GM23338 (cell line): ENCODE data around the gene SAT1. TPM values are rescaled to one million over a fixed set of nuclear protein-coding genes. Genes with fewer than 3 reads are reported as not detected.

ENCODE experiments used
- ATAC-seq: fragments of 200-7000 bp; cut with Tn5 transposase; 3 replicates; pipeline ENCODE4 v1.9.1; 2020
- DNase-seq: peaks from one replicate; pipeline ENCODE4 v3.0.0-alpha.2; 2015; ENCODE audit warnings: low spot score
- H2AFZ ChIP-seq: fragments of 200-600 bp; sonication (generic); 2 replicates; pipeline ENCODE4 v1.8.0; 2016; ENCODE audit warnings: antibody characterized with exemption, mild to moderate bottlenecking, moderate library complexity
- H3F3A ChIP-seq: fragments of 200-600 bp; sonication (generic); replicated peaks from 2 replicates; pipeline ENCODE4 v1.8.0; 2017; ENCODE audit warnings: antibody characterized with exemption, mixed run types, low read depth
- H3K27ac ChIP-seq: fragments of 200-600 bp; sonication (generic); 2 replicates; pipeline ENCODE4 v1.6.1; 2016; ENCODE audit warnings: low read depth
- H3K27me3 ChIP-seq: fragments of 200-600 bp; sonication (generic); 2 replicates; pipeline ENCODE4 v1.8.0; 2016; ENCODE audit warnings: mild to moderate bottlenecking, mixed run types, moderate library complexity; ENCODE audit not compliant: insufficient read depth
- H3K36me3 ChIP-seq: fragments of 200-600 bp; sonication (generic); 2 replicates; pipeline ENCODE4 v1.8.0; 2016; ENCODE audit warnings: mild to moderate bottlenecking; ENCODE audit not compliant: insufficient read depth
- H3K4me1 ChIP-seq: fragments of 200-600 bp; sonication (generic); 2 replicates; pipeline ENCODE4 v1.8.0; 2016; ENCODE audit warnings: mild to moderate bottlenecking, moderate library complexity; ENCODE audit not compliant: insufficient read depth
- H3K4me2 ChIP-seq: fragments of 200-600 bp; sonication (generic); 2 replicates; pipeline ENCODE4 v1.7.1; 2017; ENCODE audit warnings: mixed run types
- H3K4me3 ChIP-seq: fragments of 200-600 bp; sonication (generic); 2 replicates; pipeline ENCODE4 v1.6.1; 2016; ENCODE audit warnings: mixed run types
- H3K79me2 ChIP-seq: fragments of 200-600 bp; sonication (generic); replicated peaks from 2 replicates; pipeline ENCODE4 v1.8.0; 2017; ENCODE audit warnings: mild to moderate bottlenecking; ENCODE audit not compliant: insufficient read depth
- H3K9me2 ChIP-seq: fragments of 200-600 bp; sonication (generic); 2 replicates; pipeline ENCODE4 v1.8.0; 2017; ENCODE audit not compliant: insufficient read depth
- H4K20me1 ChIP-seq: fragments of 200-600 bp; sonication (generic); replicated peaks from 2 replicates; pipeline ENCODE4 v1.8.0; 2017; ENCODE audit warnings: mild to moderate bottlenecking; ENCODE audit not compliant: insufficient read depth
- H3K27ac Mint-ChIP-seq: 2 replicates; pipeline ENCODE4 v1.8.0; 2020; ENCODE audit warnings: inconsistent platforms, mild to moderate bottlenecking, moderate library complexity, mixed read lengths
- H3K27me3 Mint-ChIP-seq: 3 replicates; pipeline ENCODE4 v1.8.0; 2022; ENCODE audit warnings: low read depth, mild to moderate bottlenecking, moderate library complexity, mixed read lengths, inconsistent platforms; ENCODE audit not compliant: insufficient read depth, poor library complexity
- H3K36me3 Mint-ChIP-seq: 3 replicates; pipeline ENCODE4 v1.8.0; 2021; ENCODE audit warnings: low read depth, mild to moderate bottlenecking, inconsistent platforms, moderate library complexity, mixed read lengths
- H3K4me1 Mint-ChIP-seq: 3 replicates; pipeline ENCODE4 v1.8.0; 2020; ENCODE audit warnings: mild to moderate bottlenecking, inconsistent platforms, mixed read lengths
- H3K4me3 Mint-ChIP-seq: 3 replicates; pipeline ENCODE4 v1.8.0; 2021; ENCODE audit warnings: moderate library complexity, mild to moderate bottlenecking, inconsistent platforms, mixed read lengths
- H3K9me3 Mint-ChIP-seq: 3 replicates; pipeline ENCODE4 v1.8.0; 2020; ENCODE audit warnings: moderate library complexity, mild to moderate bottlenecking, inconsistent platforms, mixed read lengths
- CREB1 ChIP-seq: fragments of 250-450 bp; sonication (Bioruptor Pico); IDR thresholded peaks from 2 replicates; pipeline ENCODE4 v1.5.0; 2020; ENCODE audit warnings: low read depth, mild to moderate bottlenecking, moderate library complexity
- EZH2phosphoT487 ChIP-seq: fragments of 200-600 bp; sonication (generic); IDR thresholded peaks from one replicate; pipeline ENCODE4 v1.8.1; 2018; ENCODE audit warnings: antibody characterized with exemption; ENCODE audit not compliant: unreplicated experiment
- POLR2AphosphoS5 ChIP-seq: IDR thresholded peaks from 2 replicates; pipeline ENCODE4 v1.6.1; 2016; ENCODE audit warnings: antibody characterized with exemption, low read depth
- STAT1 ChIP-seq: IDR thresholded peaks from one replicate; pipeline ENCODE4 v1.6.1; 2016; ENCODE audit warnings: antibody characterized with exemption; ENCODE audit not compliant: unreplicated experiment
- ZNF331 ChIP-seq: fragments of 250-450 bp; sonication (Bioruptor Pico); IDR thresholded peaks from 2 replicates; pipeline ENCODE4 v1.5.0; 2020; ENCODE audit warnings: low read depth, mild to moderate bottlenecking, moderate library complexity
- polyA plus RNA-seq: library from polyadenylated mRNA; unstranded; fragments of >200 nt; fragmentation: Nextera tagmentation; extraction: Ambion mirVana; gene quantifications from 2 replicates; pipeline ENCODE4 v1.2.1, GENCODE V29; 2016
- total RNA-seq: library from RNA; depleted of rRNA; stranded (reverse); fragments of >200 nt; shearing (Covaris generic); gene quantifications from 2 replicates; pipeline ENCODE4 v1.2.3, GENCODE V29; 2014
- TF ChIP-seq, protein P1 (sequence below), 2 experiments: fragments of 200-600 bp in 1 of 2; sonication (generic) in 1 of 2; conservative IDR thresholded peaks; 2 replicates each; pipeline versions ENCODE4 v1.5.1 to v1.6.1; 2016 to 2017; ENCODE audit warnings: antibody characterized with exemption in 2 of 2, low read depth in 2 of 2, mild to moderate bottlenecking in 2 of 2, moderate library complexity in 1 of 2
- TF ChIP-seq, protein P2 (sequence below): IDR thresholded peaks from one replicate; pipeline ENCODE4 v1.6.1; 2018; ENCODE audit warnings: antibody characterized with exemption; ENCODE audit not compliant: unreplicated experiment
- TF ChIP-seq, protein P3 (sequence below): fragments of 250-450 bp; sonication (Bioruptor Pico); IDR thresholded peaks from 2 replicates; pipeline ENCODE4 v1.5.0; 2020; ENCODE audit warnings: mild to moderate bottlenecking, moderate library complexity

The SAT1 gene
- total and polyA plus RNA-seq, 2 experiments from 2014 or later: 44.1 to 101 TPM

DNA sequence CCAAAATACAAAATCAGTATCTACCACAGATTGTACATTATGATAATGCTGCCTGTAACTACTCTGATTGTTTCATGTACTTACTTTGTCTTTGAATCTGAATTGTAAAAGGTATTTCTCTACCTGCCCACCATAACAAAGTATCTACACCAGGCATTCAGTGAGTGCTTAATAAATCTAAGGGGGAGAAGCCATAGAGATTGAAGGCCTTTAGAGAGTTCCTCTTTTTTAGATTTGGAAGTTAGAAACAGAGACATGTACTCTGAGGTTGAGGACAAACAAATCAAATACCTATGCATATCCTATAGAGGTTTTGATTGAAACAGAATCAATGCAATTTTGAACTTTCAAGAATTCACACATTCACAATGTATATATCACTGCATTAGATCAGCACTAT lies 42.7 kb downstream of the SAT1 start:
- Histone ChIP-seq H4K20me1 (no peaks in the 10 kb centered on the region), H3K79me2 (no peaks in the 10 kb centered on the region), H3K36me3 (no peaks in the 10 kb centered on the region), H3K4me3 (no peak overlapping the region), H2AFZ (no peak overlapping the region), H3K4me2 (no peak overlapping the region), H3K9me2 (no peaks in the 10 kb centered on the region), H3K27me3 (no peaks in the 10 kb centered on the region), H3K27ac (no peak overlapping the region), H3F3A (no peaks in the 10 kb centered on the region), H3K4me1 (no peaks in the 10 kb centered on the region)
- Mint-ChIP-seq H3K4me3 (no peak overlapping the region), H3K27me3 (no peaks in the 10 kb centered on the region), H3K36me3 (no peaks in the 10 kb centered on the region), H3K9me3 (no peaks in the 10 kb centered on the region), H3K27ac (no peak overlapping the region), H3K4me1 (peaks cover 3% of the 10 kb centered on the region; the same call in 2 of the 3 replicates)
- TF ChIP-seq ZNF331 (CRISPR knock-in tag): no peak
- DNase-seq (no peak), ATAC-seq (no peak)

DNA sequence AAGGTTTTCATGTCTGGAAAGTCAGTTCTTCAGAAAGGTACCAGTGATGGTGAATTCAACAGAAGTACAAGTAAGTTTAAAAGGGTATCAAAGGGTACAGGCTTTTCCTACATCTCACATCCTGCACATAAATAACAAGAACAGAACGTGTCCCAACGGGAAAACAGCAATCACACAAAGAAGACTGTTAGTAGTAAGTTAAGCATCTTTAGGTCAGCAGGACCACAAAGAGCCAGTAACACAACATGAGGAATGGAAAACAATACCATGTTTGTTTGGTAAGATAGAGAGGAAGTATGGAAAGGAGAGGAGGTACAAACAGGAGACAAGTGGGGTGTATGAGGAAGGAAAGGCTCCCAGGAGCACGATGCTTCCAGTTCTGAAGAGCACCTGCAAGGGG lies 43.2 kb downstream of the SAT1 start:
- Mint-ChIP-seq H3K4me3 (no peak overlapping the region), H3K36me3 (no peaks in the 10 kb centered on the region), H3K27me3 (no peaks in the 10 kb centered on the region), H3K4me1 (peaks cover 3% of the 10 kb centered on the region; the same call in 2 of the 3 replicates), H3K9me3 (no peaks in the 10 kb centered on the region), H3K27ac (no peak overlapping the region)
- ATAC-seq: no peak
- H3K27ac ChIP-seq: no peak overlapping the region
- TF ChIP-seq, protein P1, sequence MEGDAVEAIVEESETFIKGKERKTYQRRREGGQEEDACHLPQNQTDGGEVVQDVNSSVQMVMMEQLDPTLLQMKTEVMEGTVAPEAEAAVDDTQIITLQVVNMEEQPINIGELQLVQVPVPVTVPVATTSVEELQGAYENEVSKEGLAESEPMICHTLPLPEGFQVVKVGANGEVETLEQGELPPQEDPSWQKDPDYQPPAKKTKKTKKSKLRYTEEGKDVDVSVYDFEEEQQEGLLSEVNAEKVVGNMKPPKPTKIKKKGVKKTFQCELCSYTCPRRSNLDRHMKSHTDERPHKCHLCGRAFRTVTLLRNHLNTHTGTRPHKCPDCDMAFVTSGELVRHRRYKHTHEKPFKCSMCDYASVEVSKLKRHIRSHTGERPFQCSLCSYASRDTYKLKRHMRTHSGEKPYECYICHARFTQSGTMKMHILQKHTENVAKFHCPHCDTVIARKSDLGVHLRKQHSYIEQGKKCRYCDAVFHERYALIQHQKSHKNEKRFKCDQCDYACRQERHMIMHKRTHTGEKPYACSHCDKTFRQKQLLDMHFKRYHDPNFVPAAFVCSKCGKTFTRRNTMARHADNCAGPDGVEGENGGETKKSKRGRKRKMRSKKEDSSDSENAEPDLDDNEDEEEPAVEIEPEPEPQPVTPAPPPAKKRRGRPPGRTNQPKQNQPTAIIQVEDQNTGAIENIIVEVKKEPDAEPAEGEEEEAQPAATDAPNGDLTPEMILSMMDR (conservative IDR thresholded peaks at IDR 0.05; ENCODE audit: low read depth in 2 of 2): no peak
- TF ChIP-seq STAT1 (no peak), CREB1 (no peak), ZNF331 (CRISPR knock-in tag) (no peak), EZH2phosphoT487 (no peak), POLR2AphosphoS5 (no peak)
- TF ChIP-seq, protein P2, sequence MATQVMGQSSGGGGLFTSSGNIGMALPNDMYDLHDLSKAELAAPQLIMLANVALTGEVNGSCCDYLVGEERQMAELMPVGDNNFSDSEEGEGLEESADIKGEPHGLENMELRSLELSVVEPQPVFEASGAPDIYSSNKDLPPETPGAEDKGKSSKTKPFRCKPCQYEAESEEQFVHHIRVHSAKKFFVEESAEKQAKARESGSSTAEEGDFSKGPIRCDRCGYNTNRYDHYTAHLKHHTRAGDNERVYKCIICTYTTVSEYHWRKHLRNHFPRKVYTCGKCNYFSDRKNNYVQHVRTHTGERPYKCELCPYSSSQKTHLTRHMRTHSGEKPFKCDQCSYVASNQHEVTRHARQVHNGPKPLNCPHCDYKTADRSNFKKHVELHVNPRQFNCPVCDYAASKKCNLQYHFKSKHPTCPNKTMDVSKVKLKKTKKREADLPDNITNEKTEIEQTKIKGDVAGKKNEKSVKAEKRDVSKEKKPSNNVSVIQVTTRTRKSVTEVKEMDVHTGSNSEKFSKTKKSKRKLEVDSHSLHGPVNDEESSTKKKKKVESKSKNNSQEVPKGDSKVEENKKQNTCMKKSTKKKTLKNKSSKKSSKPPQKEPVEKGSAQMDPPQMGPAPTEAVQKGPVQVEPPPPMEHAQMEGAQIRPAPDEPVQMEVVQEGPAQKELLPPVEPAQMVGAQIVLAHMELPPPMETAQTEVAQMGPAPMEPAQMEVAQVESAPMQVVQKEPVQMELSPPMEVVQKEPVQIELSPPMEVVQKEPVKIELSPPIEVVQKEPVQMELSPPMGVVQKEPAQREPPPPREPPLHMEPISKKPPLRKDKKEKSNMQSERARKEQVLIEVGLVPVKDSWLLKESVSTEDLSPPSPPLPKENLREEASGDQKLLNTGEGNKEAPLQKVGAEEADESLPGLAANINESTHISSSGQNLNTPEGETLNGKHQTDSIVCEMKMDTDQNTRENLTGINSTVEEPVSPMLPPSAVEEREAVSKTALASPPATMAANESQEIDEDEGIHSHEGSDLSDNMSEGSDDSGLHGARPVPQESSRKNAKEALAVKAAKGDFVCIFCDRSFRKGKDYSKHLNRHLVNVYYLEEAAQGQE: no peak
- TF ChIP-seq, protein P3, sequence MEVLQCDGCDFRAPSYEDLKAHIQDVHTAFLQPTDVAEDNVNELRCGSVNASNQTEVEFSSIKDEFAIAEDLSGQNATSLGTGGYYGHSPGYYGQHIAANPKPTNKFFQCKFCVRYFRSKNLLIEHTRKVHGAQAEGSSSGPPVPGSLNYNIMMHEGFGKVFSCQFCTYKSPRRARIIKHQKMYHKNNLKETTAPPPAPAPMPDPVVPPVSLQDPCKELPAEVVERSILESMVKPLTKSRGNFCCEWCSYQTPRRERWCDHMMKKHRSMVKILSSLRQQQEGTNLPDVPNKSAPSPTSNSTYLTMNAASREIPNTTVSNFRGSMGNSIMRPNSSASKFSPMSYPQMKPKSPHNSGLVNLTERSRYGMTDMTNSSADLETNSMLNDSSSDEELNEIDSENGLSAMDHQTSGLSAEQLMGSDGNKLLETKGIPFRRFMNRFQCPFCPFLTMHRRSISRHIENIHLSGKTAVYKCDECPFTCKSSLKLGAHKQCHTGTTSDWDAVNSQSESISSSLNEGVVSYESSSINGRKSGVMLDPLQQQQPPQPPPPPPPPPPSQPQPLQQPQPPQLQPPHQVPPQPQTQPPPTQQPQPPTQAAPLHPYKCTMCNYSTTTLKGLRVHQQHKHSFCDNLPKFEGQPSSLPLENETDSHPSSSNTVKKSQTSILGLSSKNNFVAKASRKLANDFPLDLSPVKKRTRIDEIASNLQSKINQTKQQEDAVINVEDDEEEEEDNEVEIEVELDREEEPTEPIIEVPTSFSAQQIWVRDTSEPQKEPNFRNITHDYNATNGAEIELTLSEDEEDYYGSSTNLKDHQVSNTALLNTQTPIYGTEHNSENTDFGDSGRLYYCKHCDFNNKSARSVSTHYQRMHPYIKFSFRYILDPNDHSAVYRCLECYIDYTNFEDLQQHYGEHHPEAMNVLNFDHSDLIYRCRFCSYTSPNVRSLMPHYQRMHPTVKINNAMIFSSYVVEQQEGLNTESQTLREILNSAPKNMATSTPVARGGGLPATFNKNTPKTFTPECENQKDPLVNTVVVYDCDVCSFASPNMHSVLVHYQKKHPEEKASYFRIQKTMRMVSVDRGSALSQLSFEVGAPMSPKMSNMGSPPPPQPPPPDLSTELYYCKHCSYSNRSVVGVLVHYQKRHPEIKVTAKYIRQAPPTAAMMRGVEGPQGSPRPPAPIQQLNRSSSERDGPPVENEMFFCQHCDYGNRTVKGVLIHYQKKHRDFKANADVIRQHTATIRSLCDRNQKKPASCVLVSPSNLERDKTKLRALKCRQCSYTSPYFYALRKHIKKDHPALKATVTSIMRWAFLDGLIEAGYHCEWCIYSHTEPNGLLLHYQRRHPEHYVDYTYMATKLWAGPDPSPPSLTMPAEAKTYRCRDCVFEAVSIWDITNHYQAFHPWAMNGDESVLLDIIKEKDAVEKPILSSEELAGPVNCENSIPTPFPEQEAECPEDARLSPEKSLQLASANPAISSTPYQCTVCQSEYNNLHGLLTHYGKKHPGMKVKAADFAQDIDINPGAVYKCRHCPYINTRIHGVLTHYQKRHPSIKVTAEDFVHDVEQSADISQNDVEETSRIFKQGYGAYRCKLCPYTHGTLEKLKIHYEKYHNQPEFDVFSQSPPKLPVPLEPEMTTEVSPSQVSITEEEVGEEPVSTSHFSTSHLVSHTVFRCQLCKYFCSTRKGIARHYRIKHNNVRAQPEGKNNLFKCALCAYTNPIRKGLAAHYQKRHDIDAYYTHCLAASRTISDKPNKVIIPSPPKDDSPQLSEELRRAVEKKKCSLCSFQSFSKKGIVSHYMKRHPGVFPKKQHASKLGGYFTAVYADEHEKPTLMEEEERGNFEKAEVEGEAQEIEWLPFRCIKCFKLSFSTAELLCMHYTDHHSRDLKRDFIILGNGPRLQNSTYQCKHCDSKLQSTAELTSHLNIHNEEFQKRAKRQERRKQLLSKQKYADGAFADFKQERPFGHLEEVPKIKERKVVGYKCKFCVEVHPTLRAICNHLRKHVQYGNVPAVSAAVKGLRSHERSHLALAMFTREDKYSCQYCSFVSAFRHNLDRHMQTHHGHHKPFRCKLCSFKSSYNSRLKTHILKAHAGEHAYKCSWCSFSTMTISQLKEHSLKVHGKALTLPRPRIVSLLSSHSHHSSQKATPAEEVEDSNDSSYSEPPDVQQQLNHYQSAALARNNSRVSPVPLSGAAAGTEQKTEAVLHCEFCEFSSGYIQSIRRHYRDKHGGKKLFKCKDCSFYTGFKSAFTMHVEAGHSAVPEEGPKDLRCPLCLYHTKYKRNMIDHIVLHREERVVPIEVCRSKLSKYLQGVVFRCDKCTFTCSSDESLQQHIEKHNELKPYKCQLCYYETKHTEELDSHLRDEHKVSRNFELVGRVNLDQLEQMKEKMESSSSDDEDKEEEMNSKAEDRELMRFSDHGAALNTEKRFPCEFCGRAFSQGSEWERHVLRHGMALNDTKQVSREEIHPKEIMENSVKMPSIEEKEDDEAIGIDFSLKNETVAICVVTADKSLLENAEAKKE (CRISPR knock-in tag): no peak
- H3K79me2 ChIP-seq: no peaks in the 10 kb centered on the region
- no peak for DNase-seq
- no peaks in the 10 kb centered on the region for H3K27me3 ChIP-seq
- H3K36me3 ChIP-seq: no peaks in the 10 kb centered on the region
- H3F3A ChIP-seq: no peaks in the 10 kb centered on the region
- H3K4me1 ChIP-seq: no peaks in the 10 kb centered on the region
- H2AFZ ChIP-seq: no peak overlapping the region
- H3K4me2 ChIP-seq: no peak overlapping the region
- no peaks in the 10 kb centered on the region for H4K20me1 ChIP-seq
- H3K9me2 ChIP-seq: no peaks in the 10 kb centered on the region
- no peak overlapping the region for H3K4me3 ChIP-seq
